GM21576 (cell line): ENCODE measurements around the gene CDK5RAP2.
"Not testable (repeated sequence)": the region's sequence is repeated elsewhere in the genome, so short reads cannot be mapped to it uniquely, and the experiment has no call there.

Experiments
- ATAC-seq: cut with Tn5 transposase; IDR thresholded peaks from one replicate; pipeline ENCODE4 v1.9.1; 2021; ENCODE audit warnings: mild to moderate bottlenecking, moderate library complexity; ENCODE audit not compliant: unreplicated experiment

CDK5RAP2 gene

DNA sequence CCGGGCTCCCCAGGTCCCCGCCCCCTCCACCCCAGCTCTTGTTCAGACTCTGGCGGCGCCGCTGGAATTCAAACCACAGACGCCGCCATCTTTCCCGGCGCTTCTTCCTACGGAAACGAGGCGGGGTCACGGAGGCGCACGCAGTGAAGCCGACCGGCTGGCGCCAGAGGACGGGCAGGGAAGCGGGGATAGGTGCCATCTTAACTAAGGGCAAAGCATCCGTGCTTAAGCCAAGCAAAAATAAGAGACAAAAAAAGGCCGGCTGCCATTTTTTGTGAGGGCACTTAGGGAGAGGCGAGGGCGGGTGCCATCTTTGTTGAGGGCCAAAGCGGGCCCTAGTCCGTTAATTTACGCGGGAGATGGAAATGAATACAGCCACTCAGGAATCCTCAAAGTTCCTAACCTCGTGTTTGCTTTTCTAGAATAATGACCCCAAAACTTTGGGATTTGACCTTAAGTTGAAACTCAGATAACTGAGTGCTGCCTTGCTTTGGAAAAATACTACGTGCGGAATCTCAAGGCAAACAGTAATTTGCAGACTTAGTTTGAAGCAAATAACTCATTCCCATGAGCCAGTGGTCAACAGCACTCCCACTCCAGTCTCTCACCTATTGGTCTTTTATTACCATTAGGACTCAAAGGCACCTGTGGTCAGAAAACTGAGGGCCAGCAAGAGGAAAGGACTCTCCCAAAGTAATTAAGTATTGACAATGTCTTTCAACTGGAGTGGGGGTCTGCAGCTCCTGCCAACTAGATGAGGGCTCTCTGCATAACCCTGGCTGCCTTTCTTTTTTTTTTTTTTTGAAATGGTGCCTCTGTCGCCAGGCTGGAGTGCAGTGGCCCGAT, at the start of gene CDK5RAP2:
CDK5RAP2 (minus strand) TSS at position 117 of the 846 bp plus-strand sequence. CDS start 189 bp downstream, outside the sequence.
- ATAC-seq = peak; percentile 96

DNA sequence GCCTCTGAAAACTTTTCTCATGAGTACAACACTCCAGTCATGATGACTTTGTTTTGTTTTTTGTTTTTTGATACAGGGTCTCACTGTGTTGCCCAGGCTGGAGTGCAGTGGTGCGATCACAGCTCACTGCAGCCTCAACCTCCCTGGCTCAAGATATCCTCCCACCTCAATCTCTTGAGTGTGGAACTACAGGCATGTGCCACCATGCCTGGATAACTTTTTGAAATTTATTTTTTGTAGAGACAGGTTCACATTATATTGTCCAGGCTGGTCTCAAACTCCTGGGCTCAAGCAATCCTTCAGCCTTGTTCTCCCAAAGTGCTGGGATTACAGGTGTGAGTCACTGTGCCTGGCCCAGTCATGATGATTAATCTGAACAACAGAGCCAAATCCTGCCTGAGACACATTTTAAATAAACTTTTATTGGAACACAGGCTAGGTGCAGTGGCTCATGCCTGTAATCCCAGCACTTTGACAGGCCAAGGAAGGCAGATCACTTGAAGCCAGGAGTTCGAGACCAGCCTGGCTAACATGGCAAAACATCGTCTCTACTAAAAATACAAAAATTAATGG, 49.0 kb upstream of the CDK5RAP2 start:
- not testable (repeated sequence) for ATAC-seq

DNA sequence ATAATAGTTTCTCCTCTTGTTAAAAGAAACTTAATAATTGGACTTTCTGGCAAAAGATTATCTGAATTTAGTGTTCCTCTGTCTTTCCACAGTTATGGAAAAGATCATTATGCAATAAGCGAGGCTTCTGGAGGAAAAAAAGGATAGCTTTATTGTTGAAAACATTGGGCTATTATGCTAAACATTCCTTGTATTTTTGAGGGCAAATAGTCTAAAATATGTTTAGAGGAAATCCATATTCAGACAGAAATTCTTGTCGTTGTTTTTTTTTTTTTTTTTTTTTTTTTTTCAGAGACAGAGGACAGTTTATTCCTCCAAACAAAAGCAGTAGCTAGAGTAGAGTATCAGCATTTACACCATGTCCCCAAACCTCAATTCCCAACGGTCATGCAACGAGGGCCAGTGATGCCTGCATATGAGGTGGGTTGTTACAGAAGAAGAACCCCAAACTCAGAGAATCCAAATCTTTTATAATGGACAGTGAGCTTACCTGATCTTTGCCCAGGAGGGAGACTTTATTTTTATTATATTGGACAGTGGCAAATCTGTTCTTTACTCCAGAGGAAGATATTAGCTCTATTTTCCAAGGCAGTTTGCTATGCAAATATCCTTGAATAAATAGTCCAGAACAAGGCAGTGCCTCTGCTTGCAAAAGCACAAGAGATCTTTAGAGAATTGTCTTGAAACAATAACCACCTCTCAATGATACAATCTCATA, 48.4 kb upstream of the CDK5RAP2 start:
- no peak for ATAC-seq

DNA sequence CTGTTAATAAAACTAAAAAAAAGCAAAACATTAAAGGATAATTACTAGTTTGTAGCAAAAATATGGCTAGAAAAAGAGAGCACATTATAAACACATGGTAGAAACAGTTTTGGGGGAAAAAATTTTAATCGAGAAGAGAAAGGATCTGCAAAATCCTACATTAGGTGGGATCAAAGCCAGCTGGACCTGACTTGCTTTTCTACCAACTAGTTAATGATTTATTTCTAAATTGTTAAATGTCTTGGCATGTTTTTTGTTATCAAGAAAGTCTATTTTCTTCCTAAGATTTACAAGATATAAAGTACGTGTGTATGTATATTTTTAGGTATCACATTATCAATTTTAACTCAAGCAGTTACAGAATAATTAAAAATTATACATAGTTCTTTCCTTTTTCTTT, 47.1 kb upstream of the CDK5RAP2 start:
- ATAC-seq = no peak

DNA sequence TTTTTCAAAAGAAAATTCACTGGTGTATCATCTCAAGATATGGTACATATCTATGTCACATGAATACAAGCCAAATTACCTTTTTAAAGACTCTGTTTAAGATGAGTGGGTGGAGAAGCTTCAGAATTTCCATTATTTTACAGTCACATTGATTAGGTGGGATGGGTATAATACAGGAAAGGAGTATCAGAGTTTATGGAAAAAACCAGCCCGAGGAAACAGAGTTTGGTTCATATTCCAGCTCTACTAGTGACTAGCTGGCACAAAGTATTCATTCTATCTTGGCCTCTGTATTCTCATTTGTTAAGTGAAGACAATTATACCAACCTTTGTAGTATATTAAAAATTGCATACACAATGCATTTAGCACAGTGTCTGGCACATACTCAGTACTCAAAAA, 46.5 kb upstream of the CDK5RAP2 start:
- no peak for ATAC-seq

DNA sequence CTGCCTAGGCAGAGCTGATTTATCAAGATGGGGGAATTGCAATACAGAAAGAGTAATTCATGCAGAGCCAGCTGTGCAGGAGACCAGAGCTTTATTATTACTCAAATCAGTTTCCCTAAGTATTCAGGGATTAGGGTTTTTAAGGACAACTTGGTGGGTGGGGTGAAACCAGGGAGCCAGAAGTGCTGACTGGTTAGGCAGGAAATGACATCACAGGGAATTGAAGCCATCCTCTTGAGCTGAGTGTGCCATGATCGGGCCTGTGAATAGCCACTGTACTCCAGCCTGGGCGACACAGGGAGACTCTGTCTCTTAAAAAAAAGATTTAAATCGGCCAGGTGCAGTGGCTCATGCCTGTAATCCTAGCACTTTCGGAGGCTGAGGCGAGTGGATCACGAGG, 45.3 kb upstream of the CDK5RAP2 start:
- ATAC-seq = no peak

DNA sequence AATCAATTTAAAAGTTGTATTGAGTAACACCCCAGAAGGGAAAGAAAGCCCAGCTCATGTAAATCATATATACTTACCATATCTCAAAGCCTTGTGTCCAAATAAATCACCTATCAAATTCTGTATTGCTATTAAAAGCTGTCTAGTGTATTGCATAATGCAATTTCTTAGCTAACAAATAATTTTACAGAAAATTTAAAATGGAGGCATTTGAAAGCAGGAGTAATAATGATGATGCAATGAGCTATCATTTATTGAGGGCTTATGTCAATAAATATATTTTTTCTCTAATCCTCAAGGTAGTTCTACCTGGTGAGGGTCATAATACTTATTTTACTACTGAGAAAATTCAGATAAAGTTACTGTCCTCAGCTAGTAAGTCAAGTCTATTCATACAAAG, 42.8 kb upstream of the CDK5RAP2 start:
- no peak for ATAC-seq

DNA sequence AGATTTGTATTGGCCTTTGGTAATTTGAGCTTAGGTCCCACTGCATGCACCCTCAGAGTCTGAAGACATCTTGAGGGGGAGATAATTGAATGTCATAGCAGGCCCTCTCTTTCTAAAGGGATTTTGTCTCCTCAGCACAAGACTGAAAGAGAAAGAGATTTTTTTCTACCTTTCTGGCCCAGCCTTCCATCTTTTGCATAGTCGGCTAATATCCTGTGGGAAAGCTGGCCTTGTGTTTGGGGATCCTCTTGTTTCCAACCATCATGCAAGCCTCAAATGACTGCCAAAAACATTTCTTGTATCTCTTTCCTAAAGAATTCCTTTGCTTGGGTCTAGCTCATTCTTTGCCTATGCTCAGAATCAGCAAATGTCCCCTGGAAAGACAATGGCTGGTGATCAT, 42.0 kb upstream of the CDK5RAP2 start:
- ATAC-seq = no peak

DNA sequence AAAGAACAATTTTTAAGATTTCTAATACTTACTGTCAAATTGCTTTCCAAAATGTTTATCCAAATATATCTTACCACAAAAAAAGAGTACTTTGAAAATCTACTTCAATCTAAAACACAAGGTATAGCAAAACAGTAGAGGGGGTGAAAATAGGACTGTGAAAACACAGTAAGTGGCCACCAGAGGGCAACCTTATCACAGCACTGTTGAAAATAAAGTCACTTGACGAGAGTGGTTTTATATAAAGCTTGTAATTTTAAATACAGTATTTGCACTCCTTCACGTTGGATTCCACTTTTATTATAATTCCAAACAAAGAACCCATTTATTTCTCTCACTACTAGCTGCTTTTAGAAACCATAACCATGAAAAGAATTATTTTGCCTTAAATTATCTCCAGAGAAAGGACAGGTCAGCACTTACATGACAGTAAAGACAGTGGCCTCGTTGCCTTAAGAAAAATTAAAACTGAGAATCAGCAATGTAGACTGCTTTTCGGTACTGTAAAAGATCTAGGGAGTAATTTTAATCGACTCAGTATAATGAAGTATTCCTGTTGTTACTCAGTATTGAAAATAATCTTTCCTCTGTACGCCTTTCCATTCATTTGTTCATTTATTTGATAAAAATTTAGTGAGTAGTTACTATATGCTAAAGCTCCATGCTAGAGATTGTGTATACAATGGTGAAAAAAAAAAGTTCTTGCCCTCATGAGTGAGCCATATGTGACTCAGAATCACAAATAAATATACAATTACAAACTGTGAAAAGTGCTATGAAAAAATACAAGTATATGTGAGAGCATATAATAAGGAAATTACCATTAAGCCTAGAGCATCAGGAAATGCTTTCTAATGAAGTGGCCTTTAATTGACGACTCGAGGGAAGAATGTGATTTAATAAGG, 40.0 kb upstream of the CDK5RAP2 start:
- ATAC-seq = peak; percentile 63

DNA sequence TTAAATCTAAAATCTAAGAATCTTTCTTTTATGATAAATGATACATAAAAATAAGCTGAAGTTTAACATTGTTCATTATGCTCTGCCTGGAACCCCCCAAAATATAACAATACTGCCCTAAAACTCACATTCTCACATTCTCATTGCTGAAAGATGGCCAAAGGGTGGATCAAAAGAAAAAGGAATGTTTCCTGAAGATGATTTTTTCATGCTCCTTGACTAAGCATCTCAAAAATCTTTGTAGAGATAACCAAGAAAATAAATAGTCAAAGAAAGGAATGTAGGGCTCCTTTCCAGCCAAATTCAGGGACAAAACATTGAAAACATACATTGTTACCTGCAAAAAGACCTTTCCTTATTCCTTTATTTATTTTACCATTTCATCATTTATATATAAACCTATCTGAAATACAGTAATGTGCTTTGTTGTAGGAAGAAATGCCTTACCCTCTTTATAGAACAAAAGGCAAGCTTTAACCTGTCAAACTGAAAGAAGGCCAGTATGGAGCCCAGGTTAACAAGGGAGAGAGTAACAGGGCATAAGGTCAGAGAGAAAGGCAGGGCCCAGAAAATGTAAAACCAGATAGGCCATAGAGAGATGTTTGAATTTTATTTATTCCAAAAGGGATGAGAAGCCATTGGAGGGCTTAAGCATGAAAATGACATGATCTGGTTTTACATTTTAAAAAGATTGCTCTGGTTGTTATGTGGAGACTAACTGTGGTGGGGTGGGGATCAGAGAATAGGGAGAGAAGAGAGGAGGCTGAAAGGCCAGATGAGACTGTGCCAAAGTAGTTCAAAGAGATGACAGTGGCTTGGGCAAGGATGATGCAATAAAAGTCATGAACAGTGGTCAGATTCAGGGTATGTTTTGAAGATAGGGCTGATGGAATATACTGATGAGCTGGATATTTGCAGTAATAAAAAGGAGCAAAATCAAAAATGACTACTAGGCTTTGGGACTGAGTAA, 37.3 kb upstream of the CDK5RAP2 start:
- no peak for ATAC-seq

DNA sequence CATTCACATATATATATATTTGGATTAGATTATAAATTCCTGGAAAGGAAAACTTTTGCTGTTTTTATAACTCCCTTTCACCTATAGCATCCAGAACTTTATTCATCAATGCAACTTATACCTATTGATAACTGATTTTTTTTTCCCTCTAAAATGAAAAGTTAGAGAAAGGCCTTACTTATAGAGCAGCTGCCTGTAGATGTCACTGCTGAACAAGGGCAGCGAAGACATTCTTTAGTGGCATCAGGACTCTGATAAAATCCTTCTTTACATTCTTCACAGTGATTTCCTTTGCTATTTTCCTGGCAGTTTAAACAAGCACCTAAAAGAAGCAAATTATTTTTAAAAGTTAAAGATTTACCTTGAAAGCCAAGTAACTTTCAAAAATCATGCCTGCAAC, 32.3 kb upstream of the CDK5RAP2 start:
- no peak for ATAC-seq

DNA sequence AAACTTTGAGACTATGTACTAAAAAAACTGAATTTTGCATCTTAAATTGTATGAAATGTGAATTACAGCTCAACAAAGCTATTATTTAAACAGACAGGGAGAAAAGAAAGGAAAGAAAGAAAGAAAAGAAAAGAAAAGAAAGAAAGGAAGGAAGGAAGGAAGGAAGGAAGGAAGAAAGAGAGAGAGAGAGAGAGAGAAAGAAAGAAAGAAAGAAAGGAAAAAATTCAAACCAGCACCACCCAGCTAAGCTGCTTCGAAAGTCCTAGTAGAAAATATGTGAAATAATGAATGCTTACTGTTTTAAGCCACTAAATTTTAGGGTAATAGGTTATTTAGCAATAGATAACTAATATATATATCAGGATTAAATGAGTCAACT, 31.7 kb upstream of the CDK5RAP2 start:
- ATAC-seq = no peak

DNA sequence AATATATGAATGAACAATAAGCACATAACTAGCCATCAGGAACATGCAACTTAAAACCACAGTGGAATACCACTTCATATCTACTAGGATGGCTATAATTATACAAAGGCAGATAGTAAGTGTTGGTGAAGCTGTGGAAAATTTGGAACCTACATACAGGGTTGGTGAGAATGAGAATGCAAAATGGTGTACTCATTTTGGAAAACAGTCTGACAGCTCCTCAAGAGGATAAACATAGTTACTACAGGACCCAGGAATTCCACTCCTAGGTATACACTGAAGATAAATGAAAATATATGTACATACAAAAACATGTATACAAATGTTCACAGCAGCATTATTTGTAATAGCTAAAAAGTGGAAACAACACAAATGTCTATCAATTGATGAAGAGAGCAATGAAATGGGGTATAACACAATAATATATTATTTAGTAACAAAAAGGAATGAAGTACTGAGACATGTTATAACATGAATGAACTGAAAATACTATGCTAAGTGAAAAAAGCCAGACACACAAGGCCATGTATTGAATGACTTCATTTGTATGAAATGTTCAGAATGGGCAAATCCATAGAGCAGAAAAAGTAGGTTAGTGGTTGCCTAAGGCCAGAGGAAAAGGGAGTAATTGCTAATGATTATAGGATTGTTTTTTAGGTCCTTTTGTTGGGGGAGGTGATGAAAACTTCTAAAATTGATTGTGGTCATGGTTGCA, 31.2 kb upstream of the CDK5RAP2 start:
- ATAC-seq = no peak

DNA sequence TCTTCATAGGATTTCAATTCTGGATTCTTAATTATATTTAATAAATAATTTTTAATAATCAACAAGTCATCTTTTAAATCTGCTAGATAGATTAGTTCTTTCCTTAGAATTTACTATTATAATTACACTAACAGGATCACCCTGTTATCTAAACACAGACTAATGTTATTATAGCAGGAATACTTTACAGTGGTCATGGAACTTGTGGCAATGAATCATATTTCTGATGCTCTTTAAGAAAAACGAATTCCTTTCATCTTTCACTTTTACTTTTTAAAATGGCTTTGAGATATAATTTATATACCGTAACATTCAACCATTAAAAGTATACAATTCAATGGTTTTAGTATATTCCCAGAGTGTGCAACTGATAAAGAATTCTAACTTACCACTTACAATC, 29.7 kb upstream of the CDK5RAP2 start:
- ATAC-seq = no peak

DNA sequence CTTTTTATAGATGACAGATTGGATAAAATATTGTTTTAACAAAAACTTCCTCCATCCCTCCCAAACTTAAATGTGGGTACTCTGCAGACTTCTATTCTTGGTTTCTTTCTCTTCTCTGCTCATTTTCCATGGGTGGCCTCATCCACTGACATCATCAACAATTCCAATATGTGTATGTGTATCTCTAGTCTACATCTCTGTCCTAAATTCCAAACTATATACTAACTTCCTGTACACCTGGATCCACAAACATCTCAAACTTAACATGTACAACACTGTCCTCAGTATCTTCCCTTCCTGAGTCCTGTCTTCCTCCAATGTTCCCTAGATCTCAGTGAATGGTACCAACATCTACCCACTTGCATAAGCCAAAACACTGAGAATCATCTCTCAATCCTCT, 28.5 kb upstream of the CDK5RAP2 start:
- ATAC-seq = no peak

DNA sequence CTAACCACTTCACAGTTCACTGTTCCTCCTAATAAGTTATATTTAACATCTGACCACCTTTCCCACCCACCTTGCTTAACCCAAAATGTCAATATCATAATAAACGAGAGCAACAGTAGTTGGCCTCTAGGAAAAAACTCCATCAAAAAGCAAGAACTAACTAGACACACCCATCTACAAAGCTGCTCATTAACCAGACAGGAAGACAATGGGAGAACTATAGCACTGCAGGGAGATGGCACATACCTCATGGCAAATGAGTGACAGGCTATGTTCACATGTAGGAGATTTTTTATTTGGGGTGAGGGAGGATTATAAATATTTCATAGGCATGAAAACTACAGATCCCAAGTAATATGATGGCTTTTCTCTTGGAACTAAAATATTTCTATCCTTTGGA, 23.6 kb upstream of the CDK5RAP2 start:
- no peak for ATAC-seq

DNA sequence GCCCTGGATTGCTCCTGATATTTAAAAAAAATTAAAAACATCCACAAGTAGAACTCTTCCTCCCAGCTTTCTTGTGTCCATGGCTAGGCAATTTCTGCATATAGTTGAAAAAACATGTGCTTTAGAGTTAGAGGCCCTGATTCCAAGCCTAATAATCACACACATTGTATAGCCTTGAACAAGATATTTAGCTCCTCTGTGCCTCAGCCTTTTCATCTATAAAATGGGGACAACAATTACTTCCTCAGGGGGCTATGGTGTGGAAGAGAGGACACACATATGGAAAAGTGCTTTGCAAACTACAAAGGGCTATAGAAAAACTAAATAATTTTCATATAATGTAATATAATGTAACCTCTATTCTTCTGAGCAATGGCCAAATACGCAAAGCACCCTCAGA, 23.0 kb upstream of the CDK5RAP2 start:
- ATAC-seq = no peak

DNA sequence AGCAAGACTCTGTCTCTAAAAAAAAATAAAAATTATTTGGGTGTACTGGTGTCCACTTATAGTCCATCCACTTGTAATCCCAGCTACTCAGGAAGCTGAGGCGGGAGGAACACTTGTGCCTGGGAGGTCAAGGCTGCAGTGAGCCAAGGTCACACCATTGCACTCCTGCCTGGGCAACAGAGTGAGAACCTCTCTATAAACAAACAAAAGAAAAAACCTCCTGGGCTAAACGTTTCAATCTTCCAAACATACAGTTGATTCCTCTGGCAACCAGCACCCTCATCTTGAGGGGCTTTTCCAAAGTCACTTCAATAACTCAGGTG, 13.9 kb upstream of the CDK5RAP2 start:
- no peak for ATAC-seq

DNA sequence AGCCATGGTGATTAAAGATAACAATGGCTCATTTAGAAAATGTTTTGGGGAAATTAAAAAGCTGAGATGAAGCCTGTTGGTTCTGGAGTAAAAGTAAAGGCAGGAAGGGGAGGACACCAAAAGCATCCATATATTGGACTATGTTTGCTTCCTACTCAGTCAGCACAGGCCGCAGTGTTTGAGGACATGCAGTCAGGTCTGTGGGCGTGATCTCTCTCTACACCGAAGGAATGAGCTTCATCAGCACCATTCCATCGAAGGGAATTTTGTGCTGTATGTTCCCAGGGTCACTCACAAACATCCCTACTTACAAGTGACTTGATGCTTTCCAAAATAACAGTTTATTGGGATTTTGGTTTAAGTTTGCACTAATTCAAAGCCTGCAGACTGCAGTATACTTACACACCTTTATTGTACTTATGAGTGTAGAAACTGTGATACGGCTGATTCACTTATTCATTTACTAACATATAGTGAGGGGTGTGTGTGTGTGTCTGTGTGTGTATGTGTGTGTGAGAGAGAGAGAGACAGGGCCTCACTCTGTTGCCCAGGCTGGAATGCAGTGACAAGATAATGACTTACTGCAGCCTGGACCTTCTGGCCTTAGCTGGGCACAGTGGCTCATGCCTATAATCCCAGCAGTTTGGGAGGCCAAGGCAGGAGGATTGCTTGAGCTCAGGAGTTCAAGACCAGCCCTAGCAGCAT, 13.4 kb upstream of the CDK5RAP2 start:
- ATAC-seq = no peak
